ENCODE results near the gene JTB. TPM values are rescaled to one million over a fixed set of nuclear protein-coding genes. Genes with fewer than 3 reads are reported as not detected.

JTB gene
- polyA plus RNA-seq, 1 of the 3 experiments (the other 2 are of a cell fraction) = 118 TPM

DNA sequence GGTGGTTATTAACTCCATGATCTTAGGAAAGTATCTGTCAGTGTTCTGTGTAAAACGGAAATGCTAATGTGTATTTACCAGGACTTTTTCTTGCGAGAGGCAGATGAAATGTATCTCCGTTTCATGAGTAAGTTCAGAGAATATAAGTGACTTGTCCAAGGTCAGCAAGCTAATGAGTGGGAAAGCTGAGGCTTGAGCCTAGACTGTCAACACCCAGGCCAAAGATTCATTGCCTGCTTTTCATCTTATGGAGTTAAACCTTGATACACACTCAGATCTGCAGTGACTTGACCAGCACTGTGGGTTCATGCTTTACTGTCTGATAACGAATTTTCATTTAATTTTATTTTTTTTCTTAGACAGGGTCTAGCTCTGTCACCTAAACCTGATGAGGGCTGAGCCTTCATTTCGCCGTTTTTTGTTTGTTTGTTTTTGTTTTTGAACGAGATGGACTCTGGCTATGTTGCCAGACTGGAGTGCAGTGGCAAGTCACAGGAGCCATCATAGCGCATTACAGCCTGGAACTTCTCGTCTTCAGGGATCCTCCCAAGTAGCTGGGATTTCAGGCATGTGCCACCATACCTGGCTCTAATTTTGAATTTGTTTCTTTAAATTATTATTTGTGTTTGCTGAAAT is 918 bp upstream of the JTB start:
- Histone ChIP-seq H4K20me1 (ENCODE audit: insufficient read depth) (no peaks in the 10 kb centered on the region), H3K36me3 (replicated peaks in 1 of 2; ENCODE audit: control insufficient read depth in 1 of 2, insufficient read depth in 2 of 2, low read length in 1 of 2) (peaks cover 34 to 49% of the 10 kb centered on the region in 2 experiments), H3K4me3 (ENCODE audit: low read depth in 2 of 2, low read length in 1 of 2) (peak overlapping the region; percentile 92 to 95), H3K27ac (ENCODE audit: low read depth in 2 of 2, low read length in 1 of 2) (peak overlapping the region; percentile 63 to 91; a peak in 3 of 4 replicates), H3K4me2 (peak overlapping the region; percentile 96), H3K9ac (peak overlapping the region; percentile 83; the same call in 1 of the 2 replicates), H3K9me3 (no peaks in the 10 kb centered on the region), H3F3A (replicated peaks; ENCODE audit: insufficient read depth) (peaks cover 21% of the 10 kb centered on the region), H3K27me3 (ENCODE audit: insufficient read depth) (no peaks in the 10 kb centered on the region), H3K9me2 (no peaks in the 10 kb centered on the region), H3K79me2 (ENCODE audit: insufficient read depth) (peaks cover 26% of the 10 kb centered on the region), H2AFZ (ENCODE audit: low read depth) (no peak overlapping the region), H3K4me1 (ENCODE audit: control insufficient read depth in 1 of 2, insufficient read depth in 2 of 2, low read depth in 1 of 2, low read length in 1 of 2) (peaks cover 5 to 16% of the 10 kb centered on the region in 2 experiments; a peak in 2 of 4 replicates)
- DNase-seq = no peak
- 82% methylated on average over 9 of the region's 9 CpGs for WGBS (ENCODE audit: low lambda C conversion rate)
- CTCF ChIA-PET = interaction anchor here (0.8 to 8.9 kb wide), 9 partner anchors 7 to 181 kb away, joined by 3 to 68 read pairs (median 7); partner anchors contain the start of genes CREB3L4, DENND4B, RAB13 and SLC39A1
- POLR2A ChIA-PET = interaction anchor here (0.8 to 6.6 kb wide), 7 partner anchors 8 to 195 kb away, joined by 3 to 69 read pairs (median 7); partner anchors contain the start of genes CREB3L4, RAB13, RPS27 and SLC39A1
- TF ChIP-seq TAF1 (IDR thresholded peaks at IDR 0.05; ENCODE audit: borderline replicate concordance, low read depth, low read length) (no peak), MEF2A (IDR thresholded peaks at IDR 0.05; ENCODE audit: borderline replicate concordance, low read depth) (no peak), YY1 (IDR thresholded peaks at IDR 0.05; ENCODE audit: low read depth) (no peak), USF2 (IDR thresholded peaks at IDR 0.05; ENCODE audit: borderline replicate concordance, low read depth, low read length) (no peak), MAX (IDR thresholded peaks at IDR 0.05; ENCODE audit: low read depth) (no peak), SIN3A (IDR thresholded peaks at IDR 0.05; ENCODE audit: borderline replicate concordance, low read depth, low read length) (no peak), FOSL2 (IDR thresholded peaks at IDR 0.05; ENCODE audit: borderline replicate concordance, low read depth) (no peak)

- peak overlapping the region; percentile 92 to 95 for H3K4me3 ChIP-seq (ENCODE audit: low read depth in 2 of 2, low read length in 1 of 2)
- 2% methylated on average over 14 of the region's 16 CpGs for WGBS (ENCODE audit: low lambda C conversion rate)
- H3K4me2 ChIP-seq = peak overlapping the region; percentile 96
- CTCF ChIA-PET = interaction anchor here (0.7 to 8.9 kb wide), 8 partner anchors 9 to 176 kb away, joined by 3 to 68 read pairs (median 6); partner anchors contain the start of genes CREB3L4, DENND4B and RAB13
- H3K27ac ChIP-seq (ENCODE audit: low read depth in 2 of 2, low read length in 1 of 2) = peak overlapping the region; percentile 63 to 91; a peak in 3 of 4 replicates
- H3K79me2 ChIP-seq (ENCODE audit: insufficient read depth) = peaks cover 26% of the 10 kb centered on the region
- H3K4me1 ChIP-seq (ENCODE audit: control insufficient read depth in 1 of 2, insufficient read depth in 2 of 2, low read depth in 1 of 2, low read length in 1 of 2) = peaks cover 5 to 16% of the 10 kb centered on the region in 2 experiments; a peak in 2 of 4 replicates
- peak overlapping the region; percentile 83 for H3K9ac ChIP-seq
- peaks cover 32 to 36% of the 10 kb centered on the region in 2 experiments for H3K36me3 ChIP-seq (replicated peaks in 1 of 2; ENCODE audit: control insufficient read depth in 1 of 2, insufficient read depth in 2 of 2, low read length in 1 of 2)
- peak; percentile 30 for DNase-seq
- POLR2A ChIA-PET = interaction anchor here (0.7 to 6.6 kb wide), 7 partner anchors 9 to 1120 kb away, joined by 3 to 69 read pairs (median 7); partner anchors contain the start of genes CREB3L4, RAB13, RPS27 and SLC39A1
- TF ChIP-seq MXI1 (IDR thresholded peaks at IDR 0.05; ENCODE audit: low read depth, low read length) (peak; percentile 2; the same call in 1 of the 2 replicates), USF2 (IDR thresholded peaks at IDR 0.05; ENCODE audit: borderline replicate concordance, low read depth, low read length) (no peak), CHD2 (IDR thresholded peaks at IDR 0.05; ENCODE audit: low read length, partially characterized antibody) (peak; percentile 13)
- H4K20me1 ChIP-seq (ENCODE audit: insufficient read depth) = no peaks in the 10 kb centered on the region
- H3K27me3 ChIP-seq (ENCODE audit: insufficient read depth) = no peaks in the 10 kb centered on the region
- H2AFZ ChIP-seq (ENCODE audit: low read depth) = peak overlapping the region; percentile 82
- no peaks in the 10 kb centered on the region for H3K9me3 ChIP-seq
- H3K9me2 ChIP-seq = no peaks in the 10 kb centered on the region
- H3F3A ChIP-seq (replicated peaks; ENCODE audit: insufficient read depth) = peaks cover 21% of the 10 kb centered on the region
Measured at GRCh38 chr1:153976819-153977249, 640 bp downstream of the JTB start.
